Stimulated activated naive CD8-positive, alpha-beta T cell treated with anti-CD3 and anti-CD28 coated beads, Interleukin-15, amount 100 ng/mL, for 72 hours (primary cell): Measurements from ENCODE around the gene CASZ1.
A peak's percentile ranks its signal among the peaks of the same experiment; 100 is the strongest.

Source experiments
- ATAC-seq: fragments of 150-1000 bp; cut with Tn5 transposase; 2 replicates; pipeline ENCODE4 v1.10.0; 2021; ENCODE audit warnings: mild to moderate bottlenecking, moderate library complexity
- DNase-seq, 2 donors: peaks; one replicate each; pipeline ENCODE4 v3.0.0; 2021 to 2022
- H3K27ac Mint-ChIP-seq, 2 donors: one replicate each; pipeline ENCODE4 v1.8.0; 2022; ENCODE audit warnings: mild to moderate bottlenecking in 2 of 2, mixed read lengths in 2 of 2, moderate library complexity in 2 of 2
- H3K27me3 Mint-ChIP-seq: one replicate; pipeline ENCODE4 v1.8.0; 2022; ENCODE audit warnings: mixed read lengths
- H3K4me1 Mint-ChIP-seq: one replicate; pipeline ENCODE4 v1.8.0; 2022; ENCODE audit warnings: mild to moderate bottlenecking, mixed read lengths
- H3K4me3 Mint-ChIP-seq, 2 donors: one replicate each; pipeline ENCODE4 v1.8.0; 2022; ENCODE audit warnings: mild to moderate bottlenecking in 2 of 2, mixed read lengths in 2 of 2, moderate library complexity in 1 of 2
- H3K9me3 Mint-ChIP-seq, 2 donors: one replicate each; pipeline ENCODE4 v1.8.0; 2022; ENCODE audit warnings: mixed read lengths in 2 of 2

Gene CASZ1

GRCh38 chr1:10643607-10644306, 152.7 kb downstream of the CASZ1 start:
- H3K27ac Mint-ChIP-seq, result peak overlapping the region; percentile 44 to 52
- no peak overlapping the region for H3K4me3 Mint-ChIP-seq
- DNase-seq, result no peak
- no peak for ATAC-seq
- H3K9me3 Mint-ChIP-seq, result no peaks in the 10 kb centered on the region
- no peaks in the 10 kb centered on the region for H3K4me1 Mint-ChIP-seq
- no peaks in the 10 kb centered on the region for H3K27me3 Mint-ChIP-seq

- ATAC-seq (no peak), DNase-seq (no peak)
- Mint-ChIP-seq H3K4me1 (peaks cover 6% of the 10 kb centered on the region), H3K4me3 (no peak overlapping the region), H3K27ac (no peak overlapping the region), H3K27me3 (peaks cover under 1% of the 10 kb centered on the region), H3K9me3 (no peaks in the 10 kb centered on the region)
These were observed 153.9 kb downstream of the CASZ1 start for GRCh38 chr1:10642403-10643080.

- Mint-ChIP-seq H3K4me3 (no peak overlapping the region), H3K27me3 (peaks cover 6% of the 10 kb centered on the region), H3K4me1 (peaks cover 6% of the 10 kb centered on the region), H3K9me3 (no peaks in the 10 kb centered on the region), H3K27ac (no peak overlapping the region)
- no peak for DNase-seq
- no peak for ATAC-seq
These were observed 154.5 kb downstream of the CASZ1 start for GRCh38 chr1:10641976-10642375.

GRCh38 chr1:10640843-10641553, 155.4 kb downstream of the CASZ1 start:
- ATAC-seq (no peak), DNase-seq (no peak)
- H3K27ac Mint-ChIP-seq, result peak overlapping the region in 1 of 2 donors; percentile 30
- peaks cover 6% of the 10 kb centered on the region for H3K4me1 Mint-ChIP-seq
- no peak overlapping the region for H3K4me3 Mint-ChIP-seq
- H3K27me3 Mint-ChIP-seq, result peaks cover 8% of the 10 kb centered on the region
- no peaks in the 10 kb centered on the region for H3K9me3 Mint-ChIP-seq

GRCh38 chr1:10639775-10640578, 156.5 kb downstream of the CASZ1 start:
- DNase-seq (no peak), ATAC-seq (no peak)
- Mint-ChIP-seq H3K4me1 (peaks cover 6% of the 10 kb centered on the region), H3K9me3 (no peaks in the 10 kb centered on the region), H3K27ac (no peak overlapping the region), H3K27me3 (peaks cover 8% of the 10 kb centered on the region), H3K4me3 (no peak overlapping the region)

GRCh38 chr1:10639011-10639774, 157.3 kb downstream of the CASZ1 start:
- H3K4me1 Mint-ChIP-seq, result peaks cover 6% of the 10 kb centered on the region
- no peak for DNase-seq
- no peak for ATAC-seq

GRCh38 chr1:10638559-10639005, 157.9 kb downstream of the CASZ1 start:
- Mint-ChIP-seq H3K9me3 (no peaks in the 10 kb centered on the region), H3K27me3 (peaks cover 8% of the 10 kb centered on the region), H3K27ac (no peak overlapping the region), H3K4me3 (peak overlapping the region in 1 of 2 donors; percentile 50), H3K4me1 (peaks cover 6% of the 10 kb centered on the region)
- no peak for DNase-seq
- ATAC-seq, result peak; percentile 26

More at GRCh38 chr1:10639011-10639774, 157.3 kb downstream of the CASZ1 start:
- no peak overlapping the region for H3K4me3 Mint-ChIP-seq
- H3K27ac Mint-ChIP-seq, result peak overlapping the region in 1 of 2 donors; percentile 90
- H3K27me3 Mint-ChIP-seq, result peaks cover 8% of the 10 kb centered on the region
- H3K9me3 Mint-ChIP-seq, result no peaks in the 10 kb centered on the region

- H3K9me3 Mint-ChIP-seq, result no peaks in the 10 kb centered on the region
- no peak for DNase-seq
- H3K4me1 Mint-ChIP-seq, result peaks cover 6% of the 10 kb centered on the region
- no peak overlapping the region for H3K27ac Mint-ChIP-seq
- H3K27me3 Mint-ChIP-seq, result peaks cover 8% of the 10 kb centered on the region
- H3K4me3 Mint-ChIP-seq, result peak overlapping the region in 1 of 2 donors; percentile 50
- peak; percentile 26 for ATAC-seq
These were observed 158.4 kb downstream of the CASZ1 start for GRCh38 chr1:10637834-10638558.

GRCh38 chr1:10637400-10637799, 159.0 kb downstream of the CASZ1 start:
- no peak for ATAC-seq
- no peak for DNase-seq
- Mint-ChIP-seq H3K4me1 (peaks cover 6% of the 10 kb centered on the region), H3K27me3 (peaks cover 8% of the 10 kb centered on the region), H3K4me3 (peak overlapping the region in 1 of 2 donors; percentile 10), H3K27ac (no peak overlapping the region), H3K9me3 (no peaks in the 10 kb centered on the region)

GRCh38 chr1:10635992-10636391, 160.5 kb downstream of the CASZ1 start:
- Mint-ChIP-seq H3K9me3 (no peaks in the 10 kb centered on the region), H3K27ac (peak overlapping the region in 1 of 2 donors; percentile 78), H3K27me3 (peaks cover 8% of the 10 kb centered on the region), H3K4me3 (no peak overlapping the region), H3K4me1 (peaks cover 6% of the 10 kb centered on the region)
- ATAC-seq (no peak), DNase-seq (no peak)

GRCh38 chr1:10635085-10635896, 161.2 kb downstream of the CASZ1 start:
- peaks cover 8% of the 10 kb centered on the region for H3K27me3 Mint-ChIP-seq
- no peak overlapping the region for H3K27ac Mint-ChIP-seq
- ATAC-seq (no peak), DNase-seq (no peak)
- H3K9me3 Mint-ChIP-seq, result no peaks in the 10 kb centered on the region
- peaks cover 6% of the 10 kb centered on the region for H3K4me1 Mint-ChIP-seq
- H3K4me3 Mint-ChIP-seq, result no peak overlapping the region

GRCh38 chr1:10634428-10635084, 161.9 kb downstream of the CASZ1 start:
- H3K27ac Mint-ChIP-seq, result no peak overlapping the region
- no peak for DNase-seq

GRCh38 chr1:10634075-10634427, 162.4 kb downstream of the CASZ1 start:
- no peak for ATAC-seq

More at GRCh38 chr1:10634428-10635084, 161.9 kb downstream of the CASZ1 start:
- no peaks in the 10 kb centered on the region for H3K9me3 Mint-ChIP-seq
- H3K4me3 Mint-ChIP-seq, result no peak overlapping the region
- ATAC-seq, result no peak
- H3K4me1 Mint-ChIP-seq, result peaks cover 6% of the 10 kb centered on the region
- H3K27me3 Mint-ChIP-seq, result peaks cover 8% of the 10 kb centered on the region

More at GRCh38 chr1:10634075-10634427, 162.4 kb downstream of the CASZ1 start:
- Mint-ChIP-seq H3K4me1 (peaks cover 6% of the 10 kb centered on the region), H3K27me3 (peaks cover 8% of the 10 kb centered on the region), H3K27ac (no peak overlapping the region), H3K4me3 (no peak overlapping the region), H3K9me3 (no peaks in the 10 kb centered on the region)
- DNase-seq, result no peak
